Measurements from ENCODE around the gene PNPT1. TPM values are rescaled to one million over a fixed set of nuclear protein-coding genes. Genes with fewer than 3 reads are reported as not detected.
"Not testable (repeated sequence)": the region's sequence is repeated elsewhere in the genome, so short reads cannot be mapped to it uniquely, and the experiment has no call there.

The PNPT1 gene
- total RNA-seq, 1 experiment from 2014 or later, result 31.7 TPM

- TF ChIP-seq, protein P1, sequence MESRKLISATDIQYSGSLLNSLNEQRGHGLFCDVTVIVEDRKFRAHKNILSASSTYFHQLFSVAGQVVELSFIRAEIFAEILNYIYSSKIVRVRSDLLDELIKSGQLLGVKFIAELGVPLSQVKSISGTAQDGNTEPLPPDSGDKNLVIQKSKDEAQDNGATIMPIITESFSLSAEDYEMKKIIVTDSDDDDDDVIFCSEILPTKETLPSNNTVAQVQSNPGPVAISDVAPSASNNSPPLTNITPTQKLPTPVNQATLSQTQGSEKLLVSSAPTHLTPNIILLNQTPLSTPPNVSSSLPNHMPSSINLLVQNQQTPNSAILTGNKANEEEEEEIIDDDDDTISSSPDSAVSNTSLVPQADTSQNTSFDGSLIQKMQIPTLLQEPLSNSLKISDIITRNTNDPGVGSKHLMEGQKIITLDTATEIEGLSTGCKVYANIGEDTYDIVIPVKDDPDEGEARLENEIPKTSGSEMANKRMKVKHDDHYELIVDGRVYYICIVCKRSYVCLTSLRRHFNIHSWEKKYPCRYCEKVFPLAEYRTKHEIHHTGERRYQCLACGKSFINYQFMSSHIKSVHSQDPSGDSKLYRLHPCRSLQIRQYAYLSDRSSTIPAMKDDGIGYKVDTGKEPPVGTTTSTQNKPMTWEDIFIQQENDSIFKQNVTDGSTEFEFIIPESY (IDR thresholded peaks at IDR 0.05; ENCODE audit: extremely low read depth, insufficient replicate concordance, low read length), result no peak
- TF ChIP-seq CEBPB (IDR thresholded peaks at IDR 0.05; ENCODE audit: low read depth) (no peak), JUND (IDR thresholded peaks at IDR 0.05) (no peak), EZH2phosphoT487 (IDR thresholded peaks at IDR 0.05; ENCODE audit: borderline replicate concordance) (no peak), EZH2 (IDR thresholded peaks at IDR 0.05) (no peak), ZFX (IDR thresholded peaks at IDR 0.05) (no peak), SP1 (IDR thresholded peaks at IDR 0.05; ENCODE audit: low read depth) (no peak), SRF (IDR thresholded peaks at IDR 0.05; ENCODE audit: low read depth) (no peak)
- Histone ChIP-seq H3K9me3 (ENCODE audit: control insufficient read depth in 1 of 2, insufficient read depth in 1 of 2, low read depth in 1 of 2, low read length in 2 of 2) (no peaks in the 10 kb centered on the region), H3K36me3 (ENCODE audit: control insufficient read depth in 1 of 2, insufficient read depth in 2 of 2, low read length in 2 of 2) (no peaks in the 10 kb centered on the region), H3K4me2 (ENCODE audit: low read length) (no peak overlapping the region), H2AFZ (ENCODE audit: low read depth, low read length, poor library complexity, severe bottlenecking) (no peak overlapping the region), H3K27me3 (ENCODE audit: insufficient read depth, low read length) (no peaks in the 10 kb centered on the region), H3K4me3 (replicated peaks in 1 of 2; ENCODE audit: low read depth in 1 of 2, low read length in 2 of 2) (no peak overlapping the region), H3K9me2 (ENCODE audit: insufficient read depth) (no peaks in the 10 kb centered on the region), H3K79me2 (ENCODE audit: insufficient read depth, low read length) (no peaks in the 10 kb centered on the region), H3K27ac (ENCODE audit: low read depth, low read length) (no peak overlapping the region), H4K20me1 (ENCODE audit: insufficient read depth) (no peaks in the 10 kb centered on the region), H3K9ac (ENCODE audit: low read length) (no peak overlapping the region), H3K4me1 (ENCODE audit: control insufficient read depth in 1 of 2, insufficient read depth in 2 of 2, low read length in 2 of 2) (no peaks in the 10 kb centered on the region)
- intact Hi-C loops (cut with micrococcal nuclease), result no loop called here
- CTCF ChIA-PET, result interaction anchor here (1.4 kb wide), 1 partner anchor 56 kb away, joined by 5 read pairs; no protein-coding TSS in a partner anchor
- RAD21 ChIA-PET (ENCODE audit: low non-redundant PET in 1 of 2, low total read pairs in 2 of 2, uncharacterized antibody in 2 of 2, unreplicated experiment in 2 of 2), result no interaction called here
- DNase-seq (ENCODE audit: low read depth, low spot score), result no peak
- BruUV-seq (replicated peaks), result no TSS peak
- POLR2A ChIA-PET, result no interaction called here
- ATAC-seq, result no peak
Measured at GRCh38 chr2:55715626-55716025, 22.0 kb upstream of the PNPT1 start.

DNA sequence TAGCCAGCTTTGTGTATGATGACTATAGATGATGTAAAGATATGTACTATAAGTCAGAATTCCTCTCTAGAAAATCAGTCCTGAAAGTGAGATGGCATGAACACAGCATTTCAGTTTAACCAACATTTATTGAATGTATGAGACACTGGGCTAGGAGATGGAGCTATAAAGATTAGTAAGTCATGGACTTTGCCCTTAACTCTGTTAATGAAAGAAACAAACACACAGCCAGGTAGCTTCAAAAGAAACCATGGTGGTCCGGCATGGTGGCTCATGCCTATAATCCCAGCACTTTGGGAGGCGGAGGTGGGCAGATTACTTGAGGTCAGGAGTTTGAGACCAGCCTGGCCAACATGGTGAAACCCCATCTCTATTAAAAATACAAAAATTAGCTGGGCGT lies 21.5 kb upstream of the PNPT1 start:
- DNase-seq (ENCODE audit: low read depth, low spot score); H3K79me2 ChIP-seq (ENCODE audit: insufficient read depth, low read length); H3K9me3 ChIP-seq (ENCODE audit: control insufficient read depth in 1 of 2, insufficient read depth in 1 of 2, low read depth in 1 of 2, low read length in 2 of 2); H3K9ac ChIP-seq (ENCODE audit: low read length); H3K4me2 ChIP-seq (ENCODE audit: low read length); POLR2A ChIA-PET; H4K20me1 ChIP-seq (ENCODE audit: insufficient read depth); H3K36me3 ChIP-seq (ENCODE audit: control insufficient read depth in 1 of 2, insufficient read depth in 2 of 2, low read length in 2 of 2); intact Hi-C loops (cut with micrococcal nuclease); H2AFZ ChIP-seq (ENCODE audit: low read depth, low read length, poor library complexity, severe bottlenecking); ATAC-seq; H3K9me2 ChIP-seq (ENCODE audit: insufficient read depth); H3K27ac ChIP-seq (ENCODE audit: low read depth, low read length); RAD21 ChIA-PET (ENCODE audit: low non-redundant PET in 1 of 2, low total read pairs in 2 of 2, uncharacterized antibody in 2 of 2, unreplicated experiment in 2 of 2); H3K27me3 ChIP-seq (ENCODE audit: insufficient read depth, low read length); BruUV-seq (replicated peaks); H3K4me3 ChIP-seq (replicated peaks in 1 of 2; ENCODE audit: low read depth in 1 of 2, low read length in 2 of 2); H3K4me1 ChIP-seq (ENCODE audit: control insufficient read depth in 1 of 2, insufficient read depth in 2 of 2, low read length in 2 of 2): not testable (repeated sequence)
- CTCF ChIA-PET, result interaction anchor here (1.1 to 1.4 kb wide), 2 partner anchors 13 to 57 kb away, joined by 3 to 5 read pairs; no protein-coding TSS in a partner anchor
